ENCODE results near the gene TXNDC2. TPM values are rescaled to one million over a fixed set of nuclear protein-coding genes. Genes with fewer than 3 reads are reported as not detected.

Gene TXNDC2
- total RNA-seq, 1 donor from 2014 or later: 0.49 TPM

DNA sequence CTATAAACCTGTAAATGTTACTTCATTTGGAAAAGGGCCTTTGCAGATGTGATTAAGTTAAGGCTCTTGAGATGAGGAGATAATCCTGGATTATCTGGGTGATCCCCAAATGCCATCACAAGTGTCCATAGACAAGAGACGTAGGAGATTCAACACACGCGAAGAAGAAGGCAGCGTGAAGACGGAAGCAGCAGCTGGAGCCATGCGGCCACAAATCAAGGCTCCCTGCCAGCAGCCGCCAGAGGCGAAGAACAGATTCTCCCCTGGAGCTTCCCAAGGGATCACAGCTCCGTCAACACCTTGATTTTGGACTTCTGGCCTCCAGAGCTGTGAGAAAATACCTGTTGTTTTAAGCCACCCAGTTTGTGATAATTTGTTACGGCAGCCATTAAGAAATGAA, 17.1 kb downstream of the TXNDC2 start:
- intact Hi-C loops (cut with DNase I): no loop called here
- Histone ChIP-seq H3K27ac (no peak overlapping the region), H3K27me3 (no peaks in the 10 kb centered on the region), H3K4me3 (no peak overlapping the region), H3K36me3 (no peaks in the 10 kb centered on the region), H3K4me1 (no peaks in the 10 kb centered on the region), H3K9me3 (no peaks in the 10 kb centered on the region)
- no peak for TF ChIP-seq POLR2AphosphoS5 (IDR thresholded peaks at IDR 0.05; ENCODE audit: insufficient read depth in 1 of 2, low read depth in 1 of 2)
- DNase-seq (ENCODE audit: extremely low spot score in 2 of 2): no peak

DNA sequence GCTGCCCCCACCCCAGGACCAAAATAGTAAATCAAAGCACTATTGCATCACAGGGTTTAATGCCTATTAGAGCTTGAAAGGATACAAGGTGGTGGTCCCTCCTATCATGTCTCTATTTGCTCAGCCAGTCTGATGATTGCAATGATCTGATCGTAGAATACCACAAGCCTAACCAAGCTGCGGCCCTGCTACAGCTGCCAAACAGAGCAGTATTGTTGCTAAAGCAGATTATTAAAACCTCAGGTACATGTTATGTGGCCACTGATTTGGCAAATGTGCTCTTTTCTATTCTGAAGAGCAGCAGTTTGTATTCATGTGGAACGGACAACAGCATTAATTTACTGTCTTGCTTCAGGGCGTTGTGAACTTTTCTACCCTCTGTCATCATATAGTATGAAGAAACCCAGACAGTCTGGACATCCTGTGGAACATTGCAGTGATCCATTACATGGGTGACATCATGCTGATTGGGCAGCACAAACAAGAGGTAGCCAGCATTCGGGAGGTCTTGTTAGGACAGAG, 19.7 kb downstream of the TXNDC2 start:
- TF ChIP-seq POLR2AphosphoS5 (IDR thresholded peaks at IDR 0.05; ENCODE audit: insufficient read depth in 1 of 2, low read depth in 1 of 2) (no peak), POLR2A (IDR thresholded peaks at IDR 0.05) (no peak)
- TF ChIP-seq, protein P1, sequence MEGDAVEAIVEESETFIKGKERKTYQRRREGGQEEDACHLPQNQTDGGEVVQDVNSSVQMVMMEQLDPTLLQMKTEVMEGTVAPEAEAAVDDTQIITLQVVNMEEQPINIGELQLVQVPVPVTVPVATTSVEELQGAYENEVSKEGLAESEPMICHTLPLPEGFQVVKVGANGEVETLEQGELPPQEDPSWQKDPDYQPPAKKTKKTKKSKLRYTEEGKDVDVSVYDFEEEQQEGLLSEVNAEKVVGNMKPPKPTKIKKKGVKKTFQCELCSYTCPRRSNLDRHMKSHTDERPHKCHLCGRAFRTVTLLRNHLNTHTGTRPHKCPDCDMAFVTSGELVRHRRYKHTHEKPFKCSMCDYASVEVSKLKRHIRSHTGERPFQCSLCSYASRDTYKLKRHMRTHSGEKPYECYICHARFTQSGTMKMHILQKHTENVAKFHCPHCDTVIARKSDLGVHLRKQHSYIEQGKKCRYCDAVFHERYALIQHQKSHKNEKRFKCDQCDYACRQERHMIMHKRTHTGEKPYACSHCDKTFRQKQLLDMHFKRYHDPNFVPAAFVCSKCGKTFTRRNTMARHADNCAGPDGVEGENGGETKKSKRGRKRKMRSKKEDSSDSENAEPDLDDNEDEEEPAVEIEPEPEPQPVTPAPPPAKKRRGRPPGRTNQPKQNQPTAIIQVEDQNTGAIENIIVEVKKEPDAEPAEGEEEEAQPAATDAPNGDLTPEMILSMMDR (IDR thresholded peaks at IDR 0.05): no peak
- H3K27me3 ChIP-seq: no peaks in the 10 kb centered on the region
- H3K4me1 ChIP-seq: no peaks in the 10 kb centered on the region
- no peaks in the 10 kb centered on the region for H3K36me3 ChIP-seq
- intact Hi-C loops (cut with DNase I): no loop called here
- no peak overlapping the region for H3K27ac ChIP-seq
- no peak overlapping the region for H3K4me3 ChIP-seq
- no peaks in the 10 kb centered on the region for H3K9me3 ChIP-seq
- DNase-seq (ENCODE audit: extremely low spot score in 2 of 2): no peak

DNA sequence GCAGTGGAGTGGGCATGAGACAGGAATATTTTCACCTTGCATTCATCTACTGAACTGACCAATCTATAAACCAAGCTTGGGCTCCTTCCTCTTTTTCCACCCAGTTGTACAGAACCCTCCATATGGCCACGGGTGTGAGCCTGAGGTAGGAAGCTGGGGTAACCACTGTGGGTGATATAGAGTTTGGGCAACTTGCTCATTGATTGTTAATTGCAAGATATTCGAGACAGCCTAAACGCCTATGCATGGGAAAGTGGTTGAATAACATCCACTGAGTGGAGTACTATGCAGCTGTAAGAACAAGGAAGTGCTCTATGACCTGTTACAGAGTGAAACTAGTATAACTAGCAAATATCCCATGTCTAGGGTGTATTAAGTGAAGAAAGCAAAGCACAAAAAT, 20.7 kb downstream of the TXNDC2 start:
- Histone ChIP-seq H3K4me1 (no peaks in the 10 kb centered on the region), H3K9me3 (no peaks in the 10 kb centered on the region), H3K27ac (no peak overlapping the region), H3K4me3 (no peak overlapping the region), H3K36me3 (no peaks in the 10 kb centered on the region), H3K27me3 (no peaks in the 10 kb centered on the region)
- TF ChIP-seq POLR2A (IDR thresholded peaks at IDR 0.05) (no peak), POLR2AphosphoS5 (IDR thresholded peaks at IDR 0.05; ENCODE audit: insufficient read depth in 1 of 2, low read depth in 1 of 2) (no peak)
- TF ChIP-seq, protein P1 (IDR thresholded peaks at IDR 0.05): no peak
- intact Hi-C loops (cut with DNase I): no loop called here
- DNase-seq (ENCODE audit: extremely low spot score in 2 of 2): no peak

DNA sequence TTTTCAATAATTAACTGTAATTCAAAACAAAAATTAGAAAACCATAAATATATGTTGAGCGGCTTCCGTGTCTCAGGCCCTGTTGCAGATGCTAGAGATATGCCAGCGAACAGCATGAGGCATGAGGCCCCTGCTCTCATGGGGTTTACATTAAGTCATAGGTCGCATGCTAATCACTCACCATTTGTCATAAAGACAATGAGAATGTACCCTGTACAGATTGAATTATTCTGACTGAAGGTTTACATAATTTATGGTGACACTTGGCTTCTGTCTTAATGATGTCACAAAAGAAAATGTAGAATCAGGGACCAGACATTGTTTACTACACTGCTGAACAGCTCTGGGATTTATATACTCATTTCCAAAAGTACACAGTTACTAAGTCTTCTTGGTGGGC, 22.1 kb downstream of the TXNDC2 start:
- TF ChIP-seq POLR2A (IDR thresholded peaks at IDR 0.05) (no peak), POLR2AphosphoS5 (IDR thresholded peaks at IDR 0.05; ENCODE audit: insufficient read depth in 1 of 2, low read depth in 1 of 2) (no peak)
- TF ChIP-seq, protein P1 (IDR thresholded peaks at IDR 0.05): no peak
- Histone ChIP-seq H3K4me3 (no peak overlapping the region), H3K4me1 (no peaks in the 10 kb centered on the region), H3K27ac (no peak overlapping the region), H3K36me3 (no peaks in the 10 kb centered on the region), H3K27me3 (no peaks in the 10 kb centered on the region), H3K9me3 (no peaks in the 10 kb centered on the region)
- DNase-seq (ENCODE audit: extremely low spot score in 2 of 2): no peak
- intact Hi-C loops (cut with DNase I): no loop called here

DNA sequence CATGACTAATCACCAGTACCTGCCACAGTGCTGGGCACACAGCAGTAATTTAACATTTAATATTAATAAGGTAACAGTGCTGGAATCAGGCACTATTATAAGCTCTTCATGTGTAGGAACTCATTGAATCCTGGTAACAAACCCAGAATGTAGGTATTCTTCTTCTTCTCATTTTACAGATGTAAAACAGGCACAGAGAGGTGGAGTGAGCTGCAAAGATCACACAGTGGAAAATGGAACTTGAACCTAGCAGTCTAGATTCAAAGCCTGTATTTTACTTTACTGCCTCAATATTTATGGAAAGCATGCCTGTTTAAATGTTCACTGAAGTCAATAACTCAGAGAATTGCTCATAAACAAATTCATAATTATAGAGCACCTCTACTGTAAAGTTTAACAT, 24.3 kb downstream of the TXNDC2 start:
- H3K27ac ChIP-seq: no peak overlapping the region
- no peak for DNase-seq (ENCODE audit: extremely low spot score in 2 of 2)

More for the DNA sequence above, 24.3 kb downstream of the TXNDC2 start:
- no peak overlapping the region for H3K4me3 ChIP-seq
- intact Hi-C loops (cut with DNase I): no loop called here
- no peaks in the 10 kb centered on the region for H3K4me1 ChIP-seq
- no peaks in the 10 kb centered on the region for H3K9me3 ChIP-seq
- TF ChIP-seq POLR2AphosphoS5 (IDR thresholded peaks at IDR 0.05; ENCODE audit: insufficient read depth in 1 of 2, low read depth in 1 of 2): no peak
- TF ChIP-seq, protein P1 (IDR thresholded peaks at IDR 0.05): no peak
- TF ChIP-seq POLR2A (IDR thresholded peaks at IDR 0.05): no peak
- H3K27me3 ChIP-seq: no peaks in the 10 kb centered on the region
- H3K36me3 ChIP-seq: no peaks in the 10 kb centered on the region
